ENCODE data around the gene GRXCR2. TPM values are rescaled to one million over a fixed set of nuclear protein-coding genes. Genes with fewer than 3 reads are reported as not detected.

GRXCR2 gene
- total RNA-seq, 1 donor from 2014 or later, result not detected

GRCh38 chr5:145920542-145921210 lies 47.9 kb upstream of the GRXCR2 start:
- H3K4me1 Mint-ChIP-seq, result peaks cover 21% of the 10 kb centered on the region
- no peak overlapping the region for H3K4me3 Mint-ChIP-seq
- Histone ChIP-seq H3K27me3 (no peaks in the 10 kb centered on the region), H3K27ac (no peak overlapping the region), H4K20me1 (ENCODE audit: low read depth) (no peaks in the 10 kb centered on the region), H3K9ac (no peak overlapping the region), H3K4me2 (no peak overlapping the region), H3K36me3 (no peaks in the 10 kb centered on the region), H3K79me2 (ENCODE audit: low read depth) (no peaks in the 10 kb centered on the region), H3F3A (ENCODE audit: low read depth) (no peaks in the 10 kb centered on the region), H2AFZ (replicated peaks) (no peak overlapping the region), H3K9me3 (ENCODE audit: low read depth) (no peaks in the 10 kb centered on the region), H3K4me3 (no peak overlapping the region), H3K4me1 (peaks cover 25% of the 10 kb centered on the region)
- peaks cover 4% of the 10 kb centered on the region for H3K27me3 Mint-ChIP-seq (ENCODE audit: insufficient read depth, low read depth)
- H3K36me3 Mint-ChIP-seq, result no peaks in the 10 kb centered on the region
- no peaks in the 10 kb centered on the region for H3K9me3 Mint-ChIP-seq
- no peak overlapping the region for H3K27ac Mint-ChIP-seq
- TF ChIP-seq, protein P1, sequence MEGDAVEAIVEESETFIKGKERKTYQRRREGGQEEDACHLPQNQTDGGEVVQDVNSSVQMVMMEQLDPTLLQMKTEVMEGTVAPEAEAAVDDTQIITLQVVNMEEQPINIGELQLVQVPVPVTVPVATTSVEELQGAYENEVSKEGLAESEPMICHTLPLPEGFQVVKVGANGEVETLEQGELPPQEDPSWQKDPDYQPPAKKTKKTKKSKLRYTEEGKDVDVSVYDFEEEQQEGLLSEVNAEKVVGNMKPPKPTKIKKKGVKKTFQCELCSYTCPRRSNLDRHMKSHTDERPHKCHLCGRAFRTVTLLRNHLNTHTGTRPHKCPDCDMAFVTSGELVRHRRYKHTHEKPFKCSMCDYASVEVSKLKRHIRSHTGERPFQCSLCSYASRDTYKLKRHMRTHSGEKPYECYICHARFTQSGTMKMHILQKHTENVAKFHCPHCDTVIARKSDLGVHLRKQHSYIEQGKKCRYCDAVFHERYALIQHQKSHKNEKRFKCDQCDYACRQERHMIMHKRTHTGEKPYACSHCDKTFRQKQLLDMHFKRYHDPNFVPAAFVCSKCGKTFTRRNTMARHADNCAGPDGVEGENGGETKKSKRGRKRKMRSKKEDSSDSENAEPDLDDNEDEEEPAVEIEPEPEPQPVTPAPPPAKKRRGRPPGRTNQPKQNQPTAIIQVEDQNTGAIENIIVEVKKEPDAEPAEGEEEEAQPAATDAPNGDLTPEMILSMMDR (IDR thresholded peaks at IDR 0.05), result no peak
- TF ChIP-seq EZH2 (IDR thresholded peaks at IDR 0.05) (no peak), EZH2phosphoT487 (IDR thresholded peaks at IDR 0.05) (no peak)
- no peak for DNase-seq (ENCODE audit: low spot score)

DNA sequence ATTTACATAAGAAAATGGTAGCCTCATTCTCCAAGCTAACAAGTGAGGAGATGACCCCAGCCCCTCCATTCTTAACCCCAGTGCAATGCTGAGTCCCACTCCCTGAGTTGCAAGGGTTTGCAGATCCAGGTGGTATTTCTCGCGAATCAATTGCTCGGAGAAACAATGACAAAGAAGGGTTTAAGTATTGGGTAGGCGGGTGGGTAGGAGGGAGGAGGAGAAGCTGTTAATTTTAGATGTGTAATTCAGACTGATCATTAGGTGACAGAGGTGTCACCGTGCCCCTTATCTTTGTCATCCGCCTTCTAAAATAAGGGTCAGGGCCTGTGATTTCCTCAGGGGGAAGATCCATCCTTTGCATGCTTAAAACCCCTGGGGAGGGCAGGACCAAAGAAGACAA lies 46.6 kb upstream of the GRXCR2 start:
- Mint-ChIP-seq H3K36me3 (no peaks in the 10 kb centered on the region), H3K27me3 (ENCODE audit: insufficient read depth, low read depth) (peaks cover 4% of the 10 kb centered on the region), H3K9me3 (no peaks in the 10 kb centered on the region), H3K4me3 (no peak overlapping the region), H3K27ac (no peak overlapping the region), H3K4me1 (peaks cover 19% of the 10 kb centered on the region)
- peaks cover 16% of the 10 kb centered on the region for H3K4me1 ChIP-seq
- H3K9ac ChIP-seq, result no peak overlapping the region
- TF ChIP-seq, protein P1 (IDR thresholded peaks at IDR 0.05), result no peak
- TF ChIP-seq EZH2 (IDR thresholded peaks at IDR 0.05) (no peak), EZH2phosphoT487 (IDR thresholded peaks at IDR 0.05) (no peak)
- H3K27ac ChIP-seq, result no peak overlapping the region
- H3K4me2 ChIP-seq, result no peak overlapping the region
- H3K79me2 ChIP-seq (ENCODE audit: low read depth), result no peaks in the 10 kb centered on the region
- DNase-seq (ENCODE audit: low spot score), result no peak
- no peaks in the 10 kb centered on the region for H3F3A ChIP-seq (ENCODE audit: low read depth)
- no peaks in the 10 kb centered on the region for H3K27me3 ChIP-seq
- no peaks in the 10 kb centered on the region for H3K9me3 ChIP-seq (ENCODE audit: low read depth)
- H2AFZ ChIP-seq (replicated peaks), result no peak overlapping the region
- H3K36me3 ChIP-seq, result no peaks in the 10 kb centered on the region
- H4K20me1 ChIP-seq (ENCODE audit: low read depth), result no peaks in the 10 kb centered on the region
- H3K4me3 ChIP-seq, result no peak overlapping the region

GRCh38 chr5:145918397-145918796 lies 45.6 kb upstream of the GRXCR2 start:
- no peak for DNase-seq (ENCODE audit: low spot score)
- H3K4me3 Mint-ChIP-seq, result no peak overlapping the region
- no peaks in the 10 kb centered on the region for H3K79me2 ChIP-seq (ENCODE audit: low read depth)
- no peak for TF ChIP-seq EZH2phosphoT487 (IDR thresholded peaks at IDR 0.05)
- no peaks in the 10 kb centered on the region for H3K9me3 ChIP-seq (ENCODE audit: low read depth)
- no peak overlapping the region for H3K9ac ChIP-seq
- no peaks in the 10 kb centered on the region for H3F3A ChIP-seq (ENCODE audit: low read depth)
- peaks cover 16% of the 10 kb centered on the region for H3K4me1 ChIP-seq
- H3K4me3 ChIP-seq, result no peak overlapping the region
- no peaks in the 10 kb centered on the region for H3K9me3 Mint-ChIP-seq
- no peak overlapping the region for H2AFZ ChIP-seq (replicated peaks)
- no peaks in the 10 kb centered on the region for H3K36me3 ChIP-seq
- no peaks in the 10 kb centered on the region for H3K36me3 Mint-ChIP-seq
- no peak overlapping the region for H3K4me2 ChIP-seq
- peaks cover 4% of the 10 kb centered on the region for H3K27me3 Mint-ChIP-seq (ENCODE audit: insufficient read depth, low read depth)
- H4K20me1 ChIP-seq (ENCODE audit: low read depth), result no peaks in the 10 kb centered on the region
- peaks cover 19% of the 10 kb centered on the region for H3K4me1 Mint-ChIP-seq
- H3K27ac Mint-ChIP-seq, result no peak overlapping the region
- H3K27me3 ChIP-seq, result no peaks in the 10 kb centered on the region
- H3K27ac ChIP-seq, result no peak overlapping the region

DNA sequence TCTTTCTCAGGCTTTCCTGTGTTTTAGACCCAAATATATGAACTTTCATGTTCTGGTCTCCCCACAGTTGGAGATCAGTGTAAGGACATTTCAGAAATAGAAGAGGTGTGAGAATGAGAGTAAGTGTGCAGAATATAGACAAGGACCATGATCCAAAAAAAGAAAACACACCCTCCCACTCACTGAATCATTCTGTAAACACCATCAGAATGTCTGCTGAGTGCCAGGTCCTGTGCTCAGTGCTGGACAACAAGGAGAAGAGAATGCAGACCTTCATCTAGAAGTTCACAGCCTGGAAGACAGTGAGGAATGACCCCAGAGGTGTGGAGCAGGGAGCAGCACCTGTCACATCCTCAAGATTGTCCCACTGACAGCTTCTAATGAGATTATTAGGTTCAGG lies 44.5 kb upstream of the GRXCR2 start:
- no peaks in the 10 kb centered on the region for H3K79me2 ChIP-seq (ENCODE audit: low read depth)
- no peaks in the 10 kb centered on the region for H3K36me3 ChIP-seq
- no peak overlapping the region for H3K4me2 ChIP-seq
- H3K9me3 Mint-ChIP-seq, result no peaks in the 10 kb centered on the region
- peaks cover 19% of the 10 kb centered on the region for H3K4me1 Mint-ChIP-seq
- H3K27ac Mint-ChIP-seq, result peak overlapping the region; percentile 68
- H2AFZ ChIP-seq (replicated peaks), result no peak overlapping the region
- peaks cover 16% of the 10 kb centered on the region for H3K4me1 ChIP-seq
- no peaks in the 10 kb centered on the region for H3K36me3 Mint-ChIP-seq
- no peaks in the 10 kb centered on the region for H3K27me3 ChIP-seq
- H3K9ac ChIP-seq, result no peak overlapping the region
- no peaks in the 10 kb centered on the region for H3F3A ChIP-seq (ENCODE audit: low read depth)
- H4K20me1 ChIP-seq (ENCODE audit: low read depth), result no peaks in the 10 kb centered on the region
- no peak overlapping the region for H3K27ac ChIP-seq
- H3K4me3 ChIP-seq, result no peak overlapping the region
- H3K27me3 Mint-ChIP-seq (ENCODE audit: insufficient read depth, low read depth), result peaks cover 6% of the 10 kb centered on the region
- no peak overlapping the region for H3K4me3 Mint-ChIP-seq
- H3K9me3 ChIP-seq (ENCODE audit: low read depth), result no peaks in the 10 kb centered on the region
- no peak for TF ChIP-seq EZH2phosphoT487 (IDR thresholded peaks at IDR 0.05)
- TF ChIP-seq, protein P1 (IDR thresholded peaks at IDR 0.05), result no peak
- TF ChIP-seq EZH2 (IDR thresholded peaks at IDR 0.05), result no peak
- no peak for DNase-seq (ENCODE audit: low spot score)
